Smooth muscle cell (in vitro differentiated cells): ENCODE results near the gene OGA. TPM values are rescaled to one million over a fixed set of nuclear protein-coding genes. Genes with fewer than 3 reads are reported as not detected.

Source experiments
- DNase-seq: peaks from one replicate; lab custom pipeline; 2025; ENCODE audit not compliant: unreplicated experiment; lab: John Stamatoyannopoulos, UW
- H2AFZ ChIP-seq: fragments of 200-600 bp; sonication (generic); 2 replicates; pipeline ENCODE4 v1.6.0; 2016; ENCODE audit warnings: antibody characterized with exemption, low read depth, mild to moderate bottlenecking
- H3F3A ChIP-seq: fragments of 200-600 bp; sonication (generic); 2 replicates; pipeline ENCODE4 v1.6.0; 2017; ENCODE audit warnings: antibody characterized with exemption, low read depth
- H3K27ac ChIP-seq: fragments of 200-600 bp; sonication (generic); 2 replicates; pipeline ENCODE4 v1.5.1; 2016; ENCODE audit warnings: low read depth, mild to moderate bottlenecking
- H3K27me3 ChIP-seq: fragments of 200-600 bp; sonication (generic); 2 replicates; pipeline ENCODE4 v1.6.1; 2016; ENCODE audit warnings: low read depth, mild to moderate bottlenecking
- H3K36me3 ChIP-seq: fragments of 200-600 bp; sonication (generic); 2 replicates; pipeline ENCODE4 v1.5.1; 2016; ENCODE audit warnings: low read depth
- H3K4me1 ChIP-seq: fragments of 200-600 bp; sonication (generic); 2 replicates; pipeline ENCODE4 v1.5.1; 2016; ENCODE audit warnings: low read depth
- H3K4me2 ChIP-seq: fragments of 200-600 bp; sonication (generic); 2 replicates; pipeline ENCODE4 v1.6.0; 2016; ENCODE audit warnings: mild to moderate bottlenecking
- H3K4me3 ChIP-seq: fragments of 200-600 bp; sonication (generic); 2 replicates; pipeline ENCODE4 v1.5.1; 2016; ENCODE audit warnings: mild to moderate bottlenecking
- H3K79me2 ChIP-seq: fragments of 200-600 bp; sonication (generic); 2 replicates; pipeline ENCODE4 v1.6.0; 2016; ENCODE audit warnings: low read depth, mild to moderate bottlenecking
- H3K9ac ChIP-seq: fragments of 200-600 bp; sonication (generic); 2 replicates; pipeline ENCODE4 v1.6.0; 2016; ENCODE audit warnings: low read depth
- H3K9me3 ChIP-seq: fragments of 200-600 bp; sonication (generic); replicated peaks from 2 replicates; pipeline ENCODE4 v1.5.1; 2016; ENCODE audit warnings: low read depth
- H4K20me1 ChIP-seq: fragments of 200-600 bp; sonication (generic); 2 replicates; pipeline ENCODE4 v1.6.0; 2016; ENCODE audit warnings: low read depth
- WGBS: methylation state at CpG from one replicate; pipeline ENCODE4 v1.1.7; 2016; ENCODE audit warnings: low lambda C conversion rate; 5-methylcytosine and 5-hydroxymethylcytosine counted together
- polyA plus RNA-seq: library from polyadenylated mRNA; unstranded; fragments of >200 nt; fragmentation: Nextera tagmentation; extraction: Ambion mirVana; gene quantifications from 2 replicates; pipeline ENCODE4 v1.2.1, GENCODE V29; 2016
- total RNA-seq: library from RNA; depleted of rRNA; stranded (reverse); fragments of >200 nt; gene quantifications from 2 replicates; pipeline ENCODE4 v1.2.3, GENCODE V29; 2014
- TF ChIP-seq, protein P1 (sequence below): fragments of 200-600 bp; sonication (generic); IDR thresholded peaks from 2 replicates; pipeline ENCODE4 v1.5.1; 2017; ENCODE audit warnings: borderline replicate concordance, mild to moderate bottlenecking, antibody characterized with exemption; ENCODE audit not compliant: insufficient read depth, poor library complexity, severe bottlenecking

The OGA gene
- total and polyA plus RNA-seq, 2 experiments from 2014 or later: 54.8 to 98.6 TPM

DNA sequence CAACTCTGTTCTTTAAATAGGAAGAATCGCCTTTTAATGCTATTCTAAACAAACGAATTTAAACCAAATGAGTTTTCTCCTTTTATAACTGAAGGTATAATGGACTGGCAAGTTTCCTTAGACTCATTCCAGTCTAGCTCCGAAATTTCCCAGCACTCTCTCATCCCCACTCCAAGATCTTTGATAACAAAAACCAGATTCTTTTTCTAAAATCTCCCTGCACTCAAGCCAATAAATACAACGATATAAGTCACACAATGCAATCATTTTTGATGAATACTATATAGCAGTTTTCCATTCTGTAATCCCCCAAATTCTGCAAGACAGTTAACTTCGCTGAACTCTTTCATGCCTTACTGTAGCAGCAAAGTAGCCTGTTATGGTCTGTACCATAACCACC lies 1.9 kb downstream of the OGA start:
- Histone ChIP-seq H3K79me2 (peaks cover 66% of the 10 kb centered on the region), H3F3A (peaks cover 4% of the 10 kb centered on the region), H3K27ac (peak overlapping the region; percentile 84), H3K4me3 (peak overlapping the region; percentile 85), H3K4me2 (peak overlapping the region; percentile 99), H3K9ac (peak overlapping the region; percentile 85), H4K20me1 (peaks cover 67% of the 10 kb centered on the region), H2AFZ (no peak overlapping the region), H3K27me3 (no peaks in the 10 kb centered on the region), H3K4me1 (peaks cover 29% of the 10 kb centered on the region), H3K9me3 (no peaks in the 10 kb centered on the region), H3K36me3 (no peaks in the 10 kb centered on the region)
- TF ChIP-seq, protein P1, sequence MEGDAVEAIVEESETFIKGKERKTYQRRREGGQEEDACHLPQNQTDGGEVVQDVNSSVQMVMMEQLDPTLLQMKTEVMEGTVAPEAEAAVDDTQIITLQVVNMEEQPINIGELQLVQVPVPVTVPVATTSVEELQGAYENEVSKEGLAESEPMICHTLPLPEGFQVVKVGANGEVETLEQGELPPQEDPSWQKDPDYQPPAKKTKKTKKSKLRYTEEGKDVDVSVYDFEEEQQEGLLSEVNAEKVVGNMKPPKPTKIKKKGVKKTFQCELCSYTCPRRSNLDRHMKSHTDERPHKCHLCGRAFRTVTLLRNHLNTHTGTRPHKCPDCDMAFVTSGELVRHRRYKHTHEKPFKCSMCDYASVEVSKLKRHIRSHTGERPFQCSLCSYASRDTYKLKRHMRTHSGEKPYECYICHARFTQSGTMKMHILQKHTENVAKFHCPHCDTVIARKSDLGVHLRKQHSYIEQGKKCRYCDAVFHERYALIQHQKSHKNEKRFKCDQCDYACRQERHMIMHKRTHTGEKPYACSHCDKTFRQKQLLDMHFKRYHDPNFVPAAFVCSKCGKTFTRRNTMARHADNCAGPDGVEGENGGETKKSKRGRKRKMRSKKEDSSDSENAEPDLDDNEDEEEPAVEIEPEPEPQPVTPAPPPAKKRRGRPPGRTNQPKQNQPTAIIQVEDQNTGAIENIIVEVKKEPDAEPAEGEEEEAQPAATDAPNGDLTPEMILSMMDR: no peak
- DNase-seq: no peak
- whole genome bisulfite sequencing: 2% methylated on average over 5 of the region's 5 CpGs

DNA sequence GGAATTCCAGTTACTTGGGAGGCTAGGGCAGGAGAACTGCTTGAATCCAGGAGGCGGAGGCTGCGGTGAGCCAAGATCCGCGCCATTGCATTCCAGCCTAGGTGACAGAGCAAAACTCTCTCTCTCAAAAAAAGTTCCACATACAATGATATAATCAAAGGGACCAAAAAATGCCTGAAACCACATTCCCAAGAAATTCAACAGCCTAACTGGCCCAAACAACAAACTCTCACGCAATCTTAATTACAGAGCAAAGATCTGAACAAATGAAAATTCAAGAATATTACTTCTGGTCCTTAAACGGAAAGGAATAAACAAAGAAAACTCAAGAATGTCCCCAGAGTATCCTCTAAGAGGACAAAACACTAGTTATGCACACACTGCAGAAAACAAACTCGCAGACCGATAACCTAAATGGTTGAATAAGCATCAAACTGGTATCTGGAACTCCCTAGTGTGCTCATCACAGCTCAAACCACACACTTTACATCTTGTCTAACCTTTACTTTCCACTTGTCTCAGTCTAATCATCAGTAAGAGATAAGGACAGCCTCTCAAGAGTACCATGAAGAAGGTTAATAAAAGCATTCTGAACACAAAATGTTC lies 3.7 kb downstream of the OGA start:
- peaks cover 9% of the 10 kb centered on the region for H3K36me3 ChIP-seq
- H2AFZ ChIP-seq: no peak overlapping the region
- H3K27me3 ChIP-seq: no peaks in the 10 kb centered on the region
- peak overlapping the region; percentile 85 for H3K4me3 ChIP-seq
- TF ChIP-seq, protein P1: no peak
- H3K9me3 ChIP-seq: no peaks in the 10 kb centered on the region
- no peak overlapping the region for H3K9ac ChIP-seq
- H4K20me1 ChIP-seq: peaks cover 85% of the 10 kb centered on the region
- H3K27ac ChIP-seq: peak overlapping the region; percentile 3
- H3F3A ChIP-seq: peaks cover 4% of the 10 kb centered on the region
- peaks cover 85% of the 10 kb centered on the region for H3K79me2 ChIP-seq
- H3K4me2 ChIP-seq: peak overlapping the region; percentile 99
- WGBS: 79% methylated on average over 8 of the region's 8 CpGs
- H3K4me1 ChIP-seq: peaks cover 29% of the 10 kb centered on the region
- DNase-seq: no peak

DNA sequence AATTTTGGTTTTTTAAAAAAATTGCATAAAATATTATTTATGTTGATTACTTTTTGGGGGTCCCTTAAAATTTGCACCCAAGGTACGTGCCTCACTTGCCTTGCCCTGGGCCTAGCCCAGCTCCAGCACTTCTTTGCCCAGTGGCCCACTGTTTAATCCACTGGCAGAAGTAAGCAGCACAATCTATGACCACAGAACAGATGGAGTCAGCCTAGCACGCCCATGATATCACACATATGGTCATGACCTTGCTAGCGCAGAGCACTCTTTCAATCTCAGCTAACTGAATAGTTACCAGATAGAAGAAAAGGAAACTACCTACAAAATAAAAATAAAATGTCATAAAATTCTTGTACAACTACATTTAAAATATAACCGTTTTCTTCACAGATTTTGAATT lies 5.6 kb downstream of the OGA start:
- peaks cover 20% of the 10 kb centered on the region for H3K36me3 ChIP-seq
- H3K4me2 ChIP-seq: no peak overlapping the region
- peaks cover 100% of the 10 kb centered on the region for H4K20me1 ChIP-seq
- no peak for DNase-seq
- no peak overlapping the region for H3K9ac ChIP-seq
- no peak overlapping the region for H3K4me3 ChIP-seq
- TF ChIP-seq, protein P1: no peak
- no peaks in the 10 kb centered on the region for H3K9me3 ChIP-seq
- H3K27ac ChIP-seq: no peak overlapping the region
- H3K4me1 ChIP-seq: peaks cover 22% of the 10 kb centered on the region
- peaks cover 8% of the 10 kb centered on the region for H3F3A ChIP-seq
- peaks cover 99% of the 10 kb centered on the region for H3K79me2 ChIP-seq
- 94% methylated on average over 4 of the region's 4 CpGs for WGBS
- no peak overlapping the region for H2AFZ ChIP-seq
- no peaks in the 10 kb centered on the region for H3K27me3 ChIP-seq

DNA sequence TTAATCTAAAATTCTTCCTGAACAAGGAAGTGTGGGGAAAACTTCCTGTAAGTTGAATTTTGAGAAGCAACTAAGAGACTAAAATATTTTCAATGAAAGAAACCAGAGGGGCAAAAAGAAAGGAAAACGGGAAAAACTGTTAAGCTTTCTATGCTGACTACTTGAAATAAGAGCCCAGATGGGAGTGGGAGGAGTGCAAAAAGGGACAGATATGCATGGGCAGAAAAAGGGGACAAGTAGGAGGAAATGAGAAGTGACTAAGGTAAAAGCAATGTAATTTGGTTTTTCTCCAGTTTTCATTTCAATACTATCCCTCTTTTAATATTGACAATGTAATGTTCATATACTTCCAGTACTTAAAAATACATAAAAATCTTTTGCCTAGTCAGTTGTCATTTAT lies 11.1 kb downstream of the OGA start:
- H3K4me3 ChIP-seq: no peak overlapping the region
- H3K4me1 ChIP-seq: no peaks in the 10 kb centered on the region
- TF ChIP-seq, protein P1: no peak
- H4K20me1 ChIP-seq: peaks cover 96% of the 10 kb centered on the region
- H3K9ac ChIP-seq: no peak overlapping the region
- H3K79me2 ChIP-seq: peaks cover 85% of the 10 kb centered on the region
- 86% methylated on average over 1 of the region's 1 CpG for WGBS
- H3K27ac ChIP-seq: peak overlapping the region; percentile 6
- H2AFZ ChIP-seq: no peak overlapping the region
- no peaks in the 10 kb centered on the region for H3K27me3 ChIP-seq
- H3F3A ChIP-seq: peaks cover 5% of the 10 kb centered on the region
- no peak for DNase-seq
- no peak overlapping the region for H3K4me2 ChIP-seq
- peaks cover 42% of the 10 kb centered on the region for H3K36me3 ChIP-seq
- H3K9me3 ChIP-seq: no peaks in the 10 kb centered on the region
